ENCODE results near the gene CD151. TPM values are rescaled to one million over a fixed set of nuclear protein-coding genes. Genes with fewer than 3 reads are reported as not detected.

The CD151 gene
- total and polyA plus RNA-seq, 2 experiments from 2014 or later: 62.9 to 109 TPM

- TF ChIP-seq, protein P1, sequence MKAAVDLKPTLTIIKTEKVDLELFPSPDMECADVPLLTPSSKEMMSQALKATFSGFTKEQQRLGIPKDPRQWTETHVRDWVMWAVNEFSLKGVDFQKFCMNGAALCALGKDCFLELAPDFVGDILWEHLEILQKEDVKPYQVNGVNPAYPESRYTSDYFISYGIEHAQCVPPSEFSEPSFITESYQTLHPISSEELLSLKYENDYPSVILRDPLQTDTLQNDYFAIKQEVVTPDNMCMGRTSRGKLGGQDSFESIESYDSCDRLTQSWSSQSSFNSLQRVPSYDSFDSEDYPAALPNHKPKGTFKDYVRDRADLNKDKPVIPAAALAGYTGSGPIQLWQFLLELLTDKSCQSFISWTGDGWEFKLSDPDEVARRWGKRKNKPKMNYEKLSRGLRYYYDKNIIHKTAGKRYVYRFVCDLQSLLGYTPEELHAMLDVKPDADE (IDR thresholded peaks at IDR 0.05): no peak
- TF ChIP-seq EZH2phosphoT487 (IDR thresholded peaks at IDR 0.05; ENCODE audit: unreplicated experiment) (no peak), NANOG (IDR thresholded peaks at IDR 0.05; ENCODE audit: borderline replicate concordance) (no peak), STAT1 (IDR thresholded peaks at IDR 0.05; ENCODE audit: unreplicated experiment) (no peak)
- TF ChIP-seq, protein P2, sequence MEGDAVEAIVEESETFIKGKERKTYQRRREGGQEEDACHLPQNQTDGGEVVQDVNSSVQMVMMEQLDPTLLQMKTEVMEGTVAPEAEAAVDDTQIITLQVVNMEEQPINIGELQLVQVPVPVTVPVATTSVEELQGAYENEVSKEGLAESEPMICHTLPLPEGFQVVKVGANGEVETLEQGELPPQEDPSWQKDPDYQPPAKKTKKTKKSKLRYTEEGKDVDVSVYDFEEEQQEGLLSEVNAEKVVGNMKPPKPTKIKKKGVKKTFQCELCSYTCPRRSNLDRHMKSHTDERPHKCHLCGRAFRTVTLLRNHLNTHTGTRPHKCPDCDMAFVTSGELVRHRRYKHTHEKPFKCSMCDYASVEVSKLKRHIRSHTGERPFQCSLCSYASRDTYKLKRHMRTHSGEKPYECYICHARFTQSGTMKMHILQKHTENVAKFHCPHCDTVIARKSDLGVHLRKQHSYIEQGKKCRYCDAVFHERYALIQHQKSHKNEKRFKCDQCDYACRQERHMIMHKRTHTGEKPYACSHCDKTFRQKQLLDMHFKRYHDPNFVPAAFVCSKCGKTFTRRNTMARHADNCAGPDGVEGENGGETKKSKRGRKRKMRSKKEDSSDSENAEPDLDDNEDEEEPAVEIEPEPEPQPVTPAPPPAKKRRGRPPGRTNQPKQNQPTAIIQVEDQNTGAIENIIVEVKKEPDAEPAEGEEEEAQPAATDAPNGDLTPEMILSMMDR (conservative IDR thresholded peaks at IDR 0.05; ENCODE audit: low read depth in 2 of 2): no peak
Observed at GRCh38 chr11:844693-845644, 12.2 kb downstream of the CD151 start (continued).

DNA sequence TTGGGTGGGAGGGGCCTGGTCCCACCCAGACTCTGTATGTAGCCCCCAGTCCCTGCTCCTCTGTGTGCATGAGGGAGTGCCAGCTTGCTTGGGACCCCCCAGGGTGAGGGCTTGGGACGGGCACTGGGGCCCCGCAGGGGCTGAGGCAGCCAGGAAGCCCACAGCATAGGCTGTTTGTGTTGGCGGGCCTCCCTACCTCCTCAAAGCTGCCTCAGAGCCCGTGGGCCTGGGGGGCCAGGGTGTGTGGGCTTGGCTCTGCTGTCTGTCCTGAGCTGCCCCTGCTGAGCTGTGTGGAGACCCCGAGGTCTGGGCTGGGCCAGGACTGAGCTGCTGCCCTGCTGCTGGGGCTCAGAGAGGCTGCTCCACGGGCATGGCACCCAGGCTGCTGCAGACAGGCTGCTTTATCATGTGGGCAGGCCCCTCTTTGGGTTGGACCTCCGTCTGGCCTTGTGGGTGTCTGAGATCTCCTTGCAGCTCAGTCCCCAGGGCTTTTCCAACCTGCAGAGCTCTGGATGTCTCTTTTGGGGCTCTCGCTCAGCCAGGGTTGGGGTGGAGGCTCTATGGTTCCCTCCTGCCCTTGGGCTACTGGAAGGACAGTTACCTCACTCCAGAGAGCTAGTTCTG is 13.2 kb downstream of the CD151 start:
- Histone ChIP-seq H4K20me1 (replicated peaks; ENCODE audit: insufficient read depth) (peaks cover 17% of the 10 kb centered on the region), H2AFZ (no peak overlapping the region)
- H3K27ac Mint-ChIP-seq: no peak overlapping the region
- no peak for TF ChIP-seq ZNF114 (CRISPR knock-in tag; IDR thresholded peaks at IDR 0.05)
- TF ChIP-seq NANOG (IDR thresholded peaks at IDR 0.05; ENCODE audit: borderline replicate concordance): no peak
- no peak for TF ChIP-seq REST (IDR thresholded peaks at IDR 0.05; ENCODE audit: unreplicated experiment)
- TF ChIP-seq EZH2phosphoT487 (IDR thresholded peaks at IDR 0.05; ENCODE audit: unreplicated experiment): no peak
- TF ChIP-seq, protein P1 (IDR thresholded peaks at IDR 0.05): no peak

More for the DNA sequence above, 13.2 kb downstream of the CD151 start:
- peaks cover 18% of the 10 kb centered on the region for H3K27me3 Mint-ChIP-seq (ENCODE audit: insufficient read depth, low read depth, poor library complexity)
- DNase-seq (ENCODE audit: low spot score) (no peak), ATAC-seq (no peak)
- H3K4me3 Mint-ChIP-seq: no peak overlapping the region; the same call in 2 of the 3 replicates
- 0 out of 2 replicates have a peak, but pooled peaks cover 5% of the 10 kb centered on the region for H3F3A ChIP-seq (replicated peaks; ENCODE audit: low read depth)
- peaks cover 20% of the 10 kb centered on the region for H3K4me1 Mint-ChIP-seq
- H3K9me3 Mint-ChIP-seq: no peaks in the 10 kb centered on the region
- no peaks in the 10 kb centered on the region for H3K9me2 ChIP-seq (ENCODE audit: insufficient read depth)
- peaks cover 4% of the 10 kb centered on the region for H3K36me3 Mint-ChIP-seq (ENCODE audit: low read depth)
- peaks cover 13% of the 10 kb centered on the region for H3K79me2 ChIP-seq (replicated peaks; ENCODE audit: insufficient read depth)
- H3K27ac ChIP-seq (ENCODE audit: low read depth): no peak overlapping the region
- no peaks in the 10 kb centered on the region for H3K36me3 ChIP-seq (ENCODE audit: insufficient read depth)
- H3K4me3 ChIP-seq: no peak overlapping the region
- no peaks in the 10 kb centered on the region for H3K27me3 ChIP-seq (ENCODE audit: insufficient read depth)
- peaks cover 32% of the 10 kb centered on the region for H3K4me1 ChIP-seq (ENCODE audit: insufficient read depth)
- H3K4me2 ChIP-seq: peak overlapping the region; percentile 91; the same call in 1 of the 2 replicates
